Measurements from ENCODE around the gene BMI1. TPM values are rescaled to one million over a fixed set of nuclear protein-coding genes. Genes with fewer than 3 reads are reported as not detected.

The BMI1 gene
- total RNA-seq, 1 donor from 2014 or later, result 59.1 TPM

- DNase-seq (ENCODE audit: low spot score), result peak; percentile 95
- Histone ChIP-seq H4K20me1 (ENCODE audit: low read depth) (peaks cover 32% of the 10 kb centered on the region), H3K4me2 (peak within 1 kb of the TSS; percentile 90), H3K36me3 (no peaks in the 10 kb centered on the region), H3K4me3 (peak within 1 kb of the TSS; percentile 70), H3K4me1 (peaks cover 17% of the 10 kb centered on the region), H2AFZ (replicated peaks) (peak within 1 kb of the TSS; percentile 94), H3K79me2 (ENCODE audit: low read depth) (no peaks in the 10 kb centered on the region), H3K27ac (no peak within 1 kb of the TSS), H3K9ac (no peak within 1 kb of the TSS), H3K9me3 (ENCODE audit: low read depth) (no peaks in the 10 kb centered on the region), H3K27me3 (peaks cover 77% of the 10 kb centered on the region), H3F3A (ENCODE audit: low read depth) (peaks cover 42% of the 10 kb centered on the region)
- peaks cover 27% of the 10 kb centered on the region for H3K27me3 Mint-ChIP-seq (ENCODE audit: insufficient read depth, low read depth)
- H3K36me3 Mint-ChIP-seq, result no peaks in the 10 kb centered on the region
- H3K27ac Mint-ChIP-seq, result peak within 1 kb of the TSS; percentile 81
- TF ChIP-seq EZH2phosphoT487 (IDR thresholded peaks at IDR 0.05), result no peak
- TF ChIP-seq EZH2 (IDR thresholded peaks at IDR 0.05), result peak; percentile 4
- H3K4me1 Mint-ChIP-seq, result peaks cover 33% of the 10 kb centered on the region
- H3K4me3 Mint-ChIP-seq, result peak within 1 kb of the TSS; percentile 96
- H3K9me3 Mint-ChIP-seq, result peaks cover 2% of the 10 kb centered on the region
Measured at GRCh38 chr10:22316286-22317075, 4.4 kb upstream of the BMI1 start, which contains the start of gene COMMD3. Gene COMMD3, plus strand, starts transcription at chr10:22316388. Its CDS starts 30 bp downstream, at chr10:22316418.

GRCh38 chr10:22317076-22317370 lies 3.9 kb upstream of the BMI1 start:
- H4K20me1 ChIP-seq (ENCODE audit: low read depth), result peaks cover 32% of the 10 kb centered on the region
- peaks cover 2% of the 10 kb centered on the region for H3K9me3 Mint-ChIP-seq
- peaks cover 42% of the 10 kb centered on the region for H3F3A ChIP-seq (ENCODE audit: low read depth)
- no peak overlapping the region for H2AFZ ChIP-seq (replicated peaks)
- peak overlapping the region; percentile 95 for H3K4me3 Mint-ChIP-seq
- no peak overlapping the region for H3K9ac ChIP-seq
- H3K36me3 ChIP-seq, result no peaks in the 10 kb centered on the region
- no peaks in the 10 kb centered on the region for H3K36me3 Mint-ChIP-seq
- peak; percentile 18 for TF ChIP-seq EZH2phosphoT487 (IDR thresholded peaks at IDR 0.05)
- TF ChIP-seq CTCF (IDR thresholded peaks at IDR 0.05), result no peak
- no peak for DNase-seq (ENCODE audit: low spot score)
- H3K9me3 ChIP-seq (ENCODE audit: low read depth), result no peaks in the 10 kb centered on the region
- peaks cover 17% of the 10 kb centered on the region for H3K4me1 ChIP-seq
- peaks cover 33% of the 10 kb centered on the region for H3K4me1 Mint-ChIP-seq
- H3K27me3 ChIP-seq, result peaks cover 74% of the 10 kb centered on the region
- peaks cover under 1% of the 10 kb centered on the region for H3K79me2 ChIP-seq (ENCODE audit: low read depth)
- peak overlapping the region; percentile 70 for H3K4me3 ChIP-seq
- peak overlapping the region; percentile 73 for H3K4me2 ChIP-seq
- peaks cover 27% of the 10 kb centered on the region for H3K27me3 Mint-ChIP-seq (ENCODE audit: insufficient read depth, low read depth)
- no peak overlapping the region for H3K27ac ChIP-seq
- no peak overlapping the region for H3K27ac Mint-ChIP-seq

GRCh38 chr10:22317771-22318565 lies 2.9 kb upstream of the BMI1 start:
- peaks cover 23% of the 10 kb centered on the region for H3K4me1 ChIP-seq
- H3K4me2 ChIP-seq, result no peak overlapping the region
- peaks cover 10% of the 10 kb centered on the region for H3K79me2 ChIP-seq (ENCODE audit: low read depth)
- H3K27me3 ChIP-seq, result peaks cover 76% of the 10 kb centered on the region
- H3K9me3 ChIP-seq (ENCODE audit: low read depth), result no peaks in the 10 kb centered on the region
- H3K4me1 Mint-ChIP-seq, result peaks cover 41% of the 10 kb centered on the region
- peaks cover 6% of the 10 kb centered on the region for H3K9me3 Mint-ChIP-seq
- H3K4me3 Mint-ChIP-seq, result peak overlapping the region; percentile 95
- TF ChIP-seq CTCF (IDR thresholded peaks at IDR 0.05) (no peak), EZH2phosphoT487 (IDR thresholded peaks at IDR 0.05) (no peak)
- no peak overlapping the region for H3K4me3 ChIP-seq
- peak; percentile 32 for DNase-seq (ENCODE audit: low spot score)
- peaks cover 38% of the 10 kb centered on the region for H4K20me1 ChIP-seq (ENCODE audit: low read depth)
- peaks cover 37% of the 10 kb centered on the region for H3K27me3 Mint-ChIP-seq (ENCODE audit: insufficient read depth, low read depth)
- H3K9ac ChIP-seq, result no peak overlapping the region
- no peaks in the 10 kb centered on the region for H3K36me3 ChIP-seq
- H3K27ac ChIP-seq, result no peak overlapping the region
- H3F3A ChIP-seq (ENCODE audit: low read depth), result peaks cover 51% of the 10 kb centered on the region
- no peak overlapping the region for H3K27ac Mint-ChIP-seq
- H2AFZ ChIP-seq (replicated peaks), result no peak overlapping the region
- H3K36me3 Mint-ChIP-seq, result peaks cover 5% of the 10 kb centered on the region
